NT2/D1 (cell line): ENCODE results near the gene ITGA7.

Experiments used
- DNase-seq: peaks from one replicate; pipeline ENCODE4 v3.0.0-alpha.2; 2011; ENCODE audit warnings: low read depth, low spot score
- H3K27me3 ChIP-seq: 2 replicates; pipeline ENCODE4 v1.6.0; 2011; ENCODE audit warnings: mild to moderate bottlenecking; ENCODE audit not compliant: insufficient read length, insufficient read depth
- H3K36me3 ChIP-seq: 2 replicates; pipeline ENCODE4 v1.6.1; 2011; ENCODE audit warnings: mild to moderate bottlenecking, low read length, mixed read lengths; ENCODE audit not compliant: insufficient read depth, insufficient read length
- H3K4me1 ChIP-seq: 2 replicates; pipeline ENCODE4 v1.5.1; 2011; ENCODE audit not compliant: insufficient read depth, insufficient read length
- H3K4me3 ChIP-seq: 2 replicates; pipeline ENCODE4 v1.5.1; 2011; ENCODE audit warnings: low read depth; ENCODE audit not compliant: insufficient read length
- H3K9ac ChIP-seq: 2 replicates; pipeline ENCODE4 v1.6.0; 2011; ENCODE audit warnings: low read depth; ENCODE audit not compliant: insufficient read length
- H3K9me3 ChIP-seq: 2 replicates; pipeline ENCODE4 v1.5.1; 2011; ENCODE audit warnings: mild to moderate bottlenecking, low read length; ENCODE audit not compliant: insufficient read depth
- SUZ12 ChIP-seq: IDR thresholded peaks from 2 replicates; pipeline ENCODE4 v1.6.1; 2011; ENCODE audit not compliant: insufficient read length, insufficient read depth; ENCODE audit errors: extremely low read depth
- YY1 ChIP-seq: IDR thresholded peaks from 2 replicates; pipeline ENCODE4 v1.6.1; 2011; ENCODE audit not compliant: insufficient read length, insufficient read depth
- ZNF274 ChIP-seq: IDR thresholded peaks from 2 replicates; pipeline ENCODE4 v1.6.1; 2011; ENCODE audit warnings: mild to moderate bottlenecking, low read depth, low read length

Gene ITGA7

DNA sequence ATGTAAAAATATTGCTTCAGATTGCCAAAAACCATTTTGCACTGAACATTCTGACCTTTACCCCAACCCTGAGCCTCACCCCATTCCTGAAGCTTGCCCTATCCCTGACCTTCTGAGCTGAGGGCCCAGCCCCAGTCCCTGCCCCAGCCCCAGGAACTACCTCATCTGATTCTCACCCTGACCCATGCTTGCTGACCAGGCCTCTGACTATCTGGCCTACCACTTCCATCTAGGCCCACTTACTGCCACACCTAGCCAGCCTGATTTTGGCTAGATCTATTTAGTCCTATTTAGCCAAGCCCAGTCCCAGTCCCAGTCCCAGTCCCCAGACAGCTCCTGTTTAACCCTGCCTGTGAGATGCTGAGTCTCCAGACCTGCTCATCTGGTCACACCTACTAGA is 37.4 kb downstream of the ITGA7 start:
- Histone ChIP-seq H3K36me3 (no peaks in the 10 kb centered on the region), H3K27me3 (no peaks in the 10 kb centered on the region), H3K4me1 (peaks cover 8% of the 10 kb centered on the region), H3K9me3 (no peaks in the 10 kb centered on the region), H3K9ac (no peak overlapping the region), H3K4me3 (no peak overlapping the region)
- TF ChIP-seq SUZ12 (no peak), YY1 (no peak), ZNF274 (no peak)
- DNase-seq = no peak

DNA sequence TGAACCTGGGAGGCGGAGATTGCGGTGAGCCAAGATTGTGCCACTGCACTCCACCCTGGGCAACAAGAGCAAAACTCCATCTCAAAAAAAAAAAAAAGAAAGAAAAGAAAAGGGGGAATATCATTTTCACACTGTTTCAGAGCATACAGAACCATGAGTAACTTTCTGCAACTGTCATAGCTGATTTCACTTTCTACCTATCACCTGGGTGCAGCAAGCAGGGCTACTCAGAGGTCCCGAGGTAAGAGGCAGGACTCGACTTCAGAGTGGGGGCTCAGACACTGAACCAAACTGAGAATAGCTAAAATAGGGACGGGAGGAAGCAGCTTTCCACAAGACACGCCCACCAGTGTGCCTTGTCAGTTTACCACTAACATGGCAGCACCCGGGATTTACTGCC is 41.2 kb downstream of the ITGA7 start:
- TF ChIP-seq ZNF274 (no peak), SUZ12 (no peak), YY1 (no peak)
- no peaks in the 10 kb centered on the region for H3K36me3 ChIP-seq
- H3K27me3 ChIP-seq = no peaks in the 10 kb centered on the region
- peak overlapping the region; percentile 24 for H3K4me3 ChIP-seq
- DNase-seq = no peak
- H3K9ac ChIP-seq = no peak overlapping the region
- H3K4me1 ChIP-seq = peaks cover 8% of the 10 kb centered on the region
- H3K9me3 ChIP-seq = no peaks in the 10 kb centered on the region

DNA sequence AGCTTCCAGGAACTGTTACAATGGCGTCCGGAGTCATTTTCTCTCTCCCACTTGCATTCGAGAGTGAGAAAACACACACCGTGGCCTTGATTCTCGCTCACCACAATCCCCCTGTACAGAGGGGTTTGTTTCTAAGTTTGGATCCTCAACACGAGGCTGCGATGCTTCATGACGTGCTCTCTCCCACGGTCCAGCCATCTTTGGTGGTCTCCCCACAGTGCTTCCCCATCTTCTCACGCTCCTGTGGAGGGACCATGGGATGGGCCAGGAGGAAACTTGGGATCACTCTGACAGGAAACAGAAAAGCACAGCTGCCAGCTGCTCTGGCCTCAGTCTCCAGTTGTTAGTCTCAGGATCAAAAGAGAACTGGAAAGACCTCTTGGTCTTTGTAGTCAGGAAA is 42.9 kb downstream of the ITGA7 start:
- no peaks in the 10 kb centered on the region for H3K9me3 ChIP-seq
- TF ChIP-seq YY1 = no peak
- no peak for TF ChIP-seq ZNF274
- TF ChIP-seq SUZ12 = no peak
- H3K4me3 ChIP-seq = no peak overlapping the region
- H3K27me3 ChIP-seq = no peaks in the 10 kb centered on the region
- DNase-seq = no peak
- no peak overlapping the region for H3K9ac ChIP-seq
- peaks cover 3% of the 10 kb centered on the region for H3K4me1 ChIP-seq
- H3K36me3 ChIP-seq = no peaks in the 10 kb centered on the region

DNA sequence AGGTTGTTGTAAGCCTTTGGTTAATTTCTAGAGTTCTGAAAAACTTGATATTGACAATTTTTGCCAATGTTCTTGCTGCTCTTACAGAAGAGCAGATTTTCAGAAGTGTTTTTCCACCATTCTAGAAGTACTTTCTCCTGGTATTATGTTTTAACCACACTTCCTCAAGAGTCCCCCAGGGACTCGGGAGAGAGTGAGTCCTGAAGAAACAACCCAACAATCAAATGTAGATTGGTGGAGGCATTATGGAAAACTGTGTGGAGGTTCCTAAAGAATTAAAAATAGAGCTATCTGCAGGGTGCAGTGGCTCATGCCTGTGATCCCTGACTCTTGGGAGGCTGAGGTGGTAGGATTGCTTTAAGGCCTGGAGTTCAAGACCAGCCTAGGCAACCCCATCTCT is 44.3 kb downstream of the ITGA7 start:
- Histone ChIP-seq H3K9ac (no peak overlapping the region), H3K27me3 (no peaks in the 10 kb centered on the region), H3K9me3 (no peaks in the 10 kb centered on the region), H3K4me3 (no peak overlapping the region), H3K4me1 (peaks cover 3% of the 10 kb centered on the region), H3K36me3 (no peaks in the 10 kb centered on the region)
- no peak for DNase-seq
- TF ChIP-seq SUZ12 = no peak
- no peak for TF ChIP-seq ZNF274
- no peak for TF ChIP-seq YY1

GRCh38 chr12:55659486-55660385 is 48.0 kb downstream of the ITGA7 start:
- Histone ChIP-seq H3K9me3 (peaks cover 2% of the 10 kb centered on the region; the same call in 1 of the 2 replicates), H3K4me3 (no peak overlapping the region), H3K4me1 (no peaks in the 10 kb centered on the region), H3K36me3 (no peaks in the 10 kb centered on the region), H3K9ac (no peak overlapping the region), H3K27me3 (peaks cover 9% of the 10 kb centered on the region)
- TF ChIP-seq SUZ12 = no peak
- TF ChIP-seq ZNF274 = no peak
- TF ChIP-seq YY1 = no peak
- DNase-seq = no peak

DNA sequence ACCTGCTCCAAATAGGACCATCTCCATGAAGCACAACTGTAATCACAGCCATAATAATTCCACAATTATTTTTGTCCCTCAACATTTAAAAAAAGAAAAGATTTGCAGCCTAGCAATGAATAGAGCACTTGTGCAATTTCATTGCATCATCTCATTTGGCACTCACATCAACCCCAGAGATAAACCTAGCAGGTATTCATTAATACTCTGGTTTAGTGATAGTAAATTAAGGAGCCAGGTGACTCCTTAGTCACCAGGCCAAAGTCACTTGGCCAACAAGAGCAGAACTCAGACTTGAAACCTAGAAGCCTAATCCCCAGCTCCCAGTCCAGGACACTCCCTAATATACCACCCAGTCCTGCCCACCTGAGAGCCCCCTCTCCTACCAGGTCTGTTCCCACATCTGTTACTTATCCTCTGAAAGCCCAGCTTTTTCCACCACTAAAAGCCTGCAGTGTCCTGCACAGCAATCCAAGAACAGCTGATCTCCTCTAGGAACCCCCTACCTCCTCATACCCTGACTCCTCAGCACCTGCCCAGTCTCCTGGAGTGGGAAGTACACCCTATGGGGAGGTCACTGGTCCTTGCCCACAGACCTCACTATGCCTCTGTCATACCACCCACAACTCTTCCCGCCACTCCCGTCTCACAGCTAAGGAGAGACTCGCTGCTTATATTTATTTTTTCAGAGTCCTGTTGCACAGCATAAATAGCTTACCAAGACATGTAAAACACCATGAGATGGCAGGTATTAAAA is 48.9 kb downstream of the ITGA7 start:
- Histone ChIP-seq H3K27me3 (peaks cover 9% of the 10 kb centered on the region), H3K4me1 (no peaks in the 10 kb centered on the region), H3K9me3 (peaks cover 6% of the 10 kb centered on the region; the same call in 1 of the 2 replicates), H3K36me3 (no peaks in the 10 kb centered on the region), H3K9ac (no peak overlapping the region), H3K4me3 (no peak overlapping the region)
- DNase-seq = no peak
- TF ChIP-seq YY1 = no peak
- no peak for TF ChIP-seq ZNF274
- TF ChIP-seq SUZ12 = no peak

- H3K9me3 ChIP-seq = peaks cover 6% of the 10 kb centered on the region; the same call in 1 of the 2 replicates
- H3K4me1 ChIP-seq = no peaks in the 10 kb centered on the region
- no peak for DNase-seq
- no peak overlapping the region for H3K4me3 ChIP-seq
- H3K36me3 ChIP-seq = no peaks in the 10 kb centered on the region
- H3K27me3 ChIP-seq = peaks cover 9% of the 10 kb centered on the region
- TF ChIP-seq SUZ12 = no peak
- no peak for TF ChIP-seq YY1
- no peak for TF ChIP-seq ZNF274
- H3K9ac ChIP-seq = no peak overlapping the region
These were observed 49.5 kb downstream of the ITGA7 start for GRCh38 chr12:55658212-55658611.

DNA sequence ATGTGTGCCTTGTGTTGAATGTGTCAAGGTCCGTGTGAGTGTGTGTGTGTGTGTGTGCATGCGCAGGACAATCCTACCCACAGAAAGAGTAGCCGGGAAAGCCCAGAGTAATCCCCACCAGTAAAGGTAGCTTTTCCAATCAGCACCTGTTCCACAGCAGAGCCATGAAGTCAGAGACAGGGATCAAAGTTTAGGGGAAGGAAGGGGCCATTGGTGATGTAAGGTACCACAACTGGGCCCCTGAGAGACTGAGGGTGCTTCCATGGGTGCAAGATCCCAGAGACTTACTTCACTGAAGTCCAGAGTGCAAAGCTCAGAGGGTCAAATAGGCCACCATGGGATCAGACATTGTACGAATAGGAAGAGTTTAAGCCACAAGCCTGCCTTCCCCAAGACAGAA is 50.5 kb downstream of the ITGA7 start:
- no peak for TF ChIP-seq SUZ12
- no peak for TF ChIP-seq YY1
- no peak for TF ChIP-seq ZNF274
- no peak overlapping the region for H3K9ac ChIP-seq
- H3K27me3 ChIP-seq = peaks cover 9% of the 10 kb centered on the region

More for the DNA sequence above, 50.5 kb downstream of the ITGA7 start:
- H3K4me3 ChIP-seq = no peak overlapping the region
- no peaks in the 10 kb centered on the region for H3K4me1 ChIP-seq
- DNase-seq = no peak
- H3K9me3 ChIP-seq = peaks cover 16% of the 10 kb centered on the region; the same call in 1 of the 2 replicates
- no peaks in the 10 kb centered on the region for H3K36me3 ChIP-seq
